H9 (cell line): Measurements from ENCODE around the gene MRPL41. TPM values are rescaled to one million over a fixed set of nuclear protein-coding genes. Genes with fewer than 3 reads are reported as not detected.

Source experiments
- DNase-seq: peaks from one replicate; pipeline ENCODE4 v3.0.0-alpha.2; 2017
- H2AFZ ChIP-seq: one replicate; pipeline ENCODE4 v1.6.1; 2013; ENCODE audit warnings: mild to moderate bottlenecking, low read length, control low read depth, moderate library complexity
- H2AK5ac ChIP-seq: 2 replicates; pipeline ENCODE4 v1.6.1; 2013; ENCODE audit warnings: low read length, control low read depth, mixed read lengths; ENCODE audit not compliant: insufficient read length
- H2BK120ac ChIP-seq: one replicate; pipeline ENCODE4 v1.6.1; 2013; ENCODE audit warnings: low read depth, mild to moderate bottlenecking, low read length, control low read depth, inconsistent platforms; ENCODE audit not compliant: poor library complexity, severe bottlenecking
- H2BK12ac ChIP-seq: 2 replicates; pipeline ENCODE4 v1.6.1; 2013; ENCODE audit warnings: low read length, control low read depth, mixed read lengths, low read depth; ENCODE audit not compliant: insufficient read length
- H2BK15ac ChIP-seq: 2 replicates; pipeline ENCODE4 v1.6.1; 2013; ENCODE audit warnings: low read depth, low read length, control low read depth
- H2BK20ac ChIP-seq: one replicate; pipeline ENCODE4 v1.6.1; 2013; ENCODE audit warnings: low read depth, mild to moderate bottlenecking, low read length, control low read depth, inconsistent platforms; ENCODE audit not compliant: poor library complexity, severe bottlenecking
- H2BK5ac ChIP-seq: 2 replicates; pipeline ENCODE4 v1.6.1; 2013; ENCODE audit warnings: low read length, control low read depth, mixed read lengths; ENCODE audit not compliant: insufficient read length
- H3K14ac ChIP-seq: 2 replicates; pipeline ENCODE4 v1.6.1; 2013; ENCODE audit warnings: low read length, control low read depth; ENCODE audit not compliant: insufficient read depth
- H3K18ac ChIP-seq: 2 replicates; pipeline ENCODE4 v1.6.1; 2013; ENCODE audit warnings: low read depth, mild to moderate bottlenecking, mixed read lengths, low read length, control low read depth; ENCODE audit not compliant: insufficient read length
- H3K23ac ChIP-seq: 2 replicates; pipeline ENCODE4 v1.6.1; 2013; ENCODE audit warnings: low read length, control low read depth, mixed read lengths, low read depth; ENCODE audit not compliant: insufficient read length
- H3K23me2 ChIP-seq: 2 replicates; pipeline ENCODE4 v1.6.1; 2013; ENCODE audit warnings: low read depth, mild to moderate bottlenecking, mixed read lengths, low read length, control low read depth; ENCODE audit not compliant: insufficient read length, poor library complexity, severe bottlenecking
- H3K27ac ChIP-seq: 2 replicates; pipeline ENCODE4 v1.5.1; 2013; ENCODE audit warnings: low read length, control low read depth, mixed read lengths, low read depth; ENCODE audit not compliant: insufficient read length
- H3K27me3 ChIP-seq: 2 replicates; pipeline ENCODE4 v1.6.1; 2013; ENCODE audit warnings: low read length, control low read depth, inconsistent platforms; ENCODE audit not compliant: insufficient read depth
- H3K4ac ChIP-seq: 2 replicates; pipeline ENCODE4 v1.6.1; 2013; ENCODE audit warnings: low read depth, mild to moderate bottlenecking, control low read depth, inconsistent platforms, low read length, moderate library complexity
- H3K4me1 ChIP-seq: 2 replicates; pipeline ENCODE4 v1.6.1; 2013; ENCODE audit warnings: low read length, control low read depth, inconsistent platforms; ENCODE audit not compliant: insufficient read depth
- H3K4me2 ChIP-seq: 2 replicates; pipeline ENCODE4 v1.6.1; 2013; ENCODE audit warnings: low read length, control low read depth, mixed read lengths; ENCODE audit not compliant: insufficient read length, insufficient read depth
- H3K56ac ChIP-seq: 2 replicates; pipeline ENCODE4 v1.6.1; 2013; ENCODE audit warnings: low read depth, mild to moderate bottlenecking, mixed read lengths, low read length, control low read depth; ENCODE audit not compliant: insufficient read length
- H3K79me1 ChIP-seq: 2 replicates; pipeline ENCODE4 v1.6.1; 2013; ENCODE audit warnings: low read depth, mild to moderate bottlenecking, moderate library complexity, low read length, control low read depth, inconsistent platforms; ENCODE audit not compliant: insufficient read depth, poor library complexity, severe bottlenecking
- H3K79me2 ChIP-seq: 2 replicates; pipeline ENCODE4 v1.6.1; 2013; ENCODE audit warnings: low read length, control low read depth, inconsistent platforms; ENCODE audit not compliant: insufficient read depth
- H3K9ac ChIP-seq: 2 replicates; pipeline ENCODE4 v1.6.1; 2013; ENCODE audit warnings: low read length, control low read depth, mixed read lengths; ENCODE audit not compliant: insufficient read length; ENCODE audit errors: extremely low read depth
- H3K9me3 ChIP-seq: one replicate; pipeline ENCODE4 v1.6.1; 2013; ENCODE audit warnings: low read depth, low read length, inconsistent platforms; ENCODE audit not compliant: control insufficient read depth
- H3T11ph ChIP-seq: one replicate; pipeline ENCODE4 v1.6.1; 2013; ENCODE audit warnings: mild to moderate bottlenecking, low read length, control low read depth, inconsistent platforms
- H4K20me1 ChIP-seq: one replicate; pipeline ENCODE4 v1.6.1; 2013; ENCODE audit not compliant: control insufficient read depth, insufficient read length, insufficient read depth
- H4K5ac ChIP-seq: 2 replicates; pipeline ENCODE4 v1.6.1; 2013; ENCODE audit warnings: low read depth, mild to moderate bottlenecking, mixed read lengths, low read length, control low read depth; ENCODE audit not compliant: insufficient read length
- H4K8ac ChIP-seq: replicated peaks from 2 replicates; pipeline ENCODE4 v1.6.1; 2013; ENCODE audit warnings: low read length, control low read depth, mixed read lengths, low read depth; ENCODE audit not compliant: insufficient read length
- H4K91ac ChIP-seq: 2 replicates; pipeline ENCODE4 v1.6.1; 2013; ENCODE audit warnings: low read depth, mild to moderate bottlenecking, moderate library complexity, mixed read lengths, low read length, control low read depth; ENCODE audit not compliant: insufficient read length
- H3K27ac Mint-ChIP-seq, 3 experiments: 2 replicates in 2 of 3; 3 replicates in 1 of 3; pipeline ENCODE4 v1.8.0; 2020 to 2021; ENCODE audit warnings: mixed read lengths in 3 of 3, mild to moderate bottlenecking in 1 of 3, moderate library complexity in 1 of 3
- H3K27me3 Mint-ChIP-seq: 2 replicates; pipeline ENCODE4 v1.8.0; 2021; ENCODE audit warnings: low read depth, mild to moderate bottlenecking, moderate library complexity, mixed read lengths
- H3K36me3 Mint-ChIP-seq, 3 experiments: 2 replicates in 2 of 3; 3 replicates in 1 of 3; pipeline ENCODE4 v1.8.0; 2020 to 2021; ENCODE audit warnings: low read depth in 3 of 3, mixed read lengths in 3 of 3; ENCODE audit not compliant: insufficient read depth in 1 of 3
- H3K4me1 Mint-ChIP-seq, 2 experiments: 2 replicates each; pipeline ENCODE4 v1.8.0; 2020; ENCODE audit warnings: mixed read lengths in 2 of 2
- H3K4me3 Mint-ChIP-seq, 2 experiments: 2 replicates in 1 of 2; 3 replicates in 1 of 2; pipeline ENCODE4 v1.8.0; 2020 to 2021; ENCODE audit warnings: mild to moderate bottlenecking in 2 of 2, mixed read lengths in 2 of 2, moderate library complexity in 1 of 2
- H3K9me3 Mint-ChIP-seq, 2 experiments: 2 replicates in 1 of 2; 3 replicates in 1 of 2; pipeline ENCODE4 v1.8.0; 2020; ENCODE audit warnings: mild to moderate bottlenecking in 2 of 2, mixed read lengths in 2 of 2, moderate library complexity in 1 of 2
- WGBS: extraction: QIAGEN DNeasy Blood & Tissue Kit; methylation state at CpG from one replicate; pipeline ENCODE4 v1.1.7; 2013; ENCODE audit warnings: missing lambda C conversion rate, low lambda C conversion rate, mixed read lengths; ENCODE audit not compliant: insufficient read length; ENCODE audit errors: extremely low coverage; 5-methylcytosine and 5-hydroxymethylcytosine counted together
- total RNA-seq: library from RNA; stranded (reverse); gene quantifications from 2 replicates; pipeline ENCODE4 v1.2.1, GENCODE V29; 2021
- TF ChIP-seq, protein P1 (sequence below): fragments of 200-600 bp; sonication (generic); conservative IDR thresholded peaks from 3 replicates; pipeline ENCODE4 v1.8.0; 2021; ENCODE audit warnings: antibody characterized with exemption, mild to moderate bottlenecking

MRPL41 gene
- total RNA-seq, 1 experiment from 2014 or later: 52.2 TPM

GRCh38 chr9:137543237-137543963 lies 8.3 kb upstream of the MRPL41 start:
- Histone ChIP-seq H3T11ph (no peak overlapping the region), H4K91ac (no peak overlapping the region), H4K20me1 (no peaks in the 10 kb centered on the region), H3K27ac (no peak overlapping the region), H3K56ac (no peak overlapping the region), H2BK15ac (no peak overlapping the region), H3K23me2 (no peaks in the 10 kb centered on the region), H3K4me2 (no peak overlapping the region), H3K79me2 (no peaks in the 10 kb centered on the region), H3K27me3 (no peaks in the 10 kb centered on the region), H2BK120ac (no peak overlapping the region), H2AFZ (no peak overlapping the region), H3K4ac (no peak overlapping the region), H3K9ac (no peak overlapping the region), H3K23ac (no peak overlapping the region), H3K9me3 (no peaks in the 10 kb centered on the region), H3K18ac (no peak overlapping the region), H4K8ac (no peak overlapping the region), H2BK12ac (no peak overlapping the region), H2BK20ac (no peak overlapping the region), H3K14ac (no peak overlapping the region; the same call in 1 of the 2 replicates), H3K4me1 (no peaks in the 10 kb centered on the region), H4K5ac (no peak overlapping the region), H3K79me1 (no peaks in the 10 kb centered on the region), H2AK5ac (no peak overlapping the region), H2BK5ac (no peak overlapping the region)
- peaks cover 10 to 17% (median 15%) of the 10 kb centered on the region in 3 experiments for H3K36me3 Mint-ChIP-seq
- H3K4me3 Mint-ChIP-seq: no peak overlapping the region
- H3K27ac Mint-ChIP-seq: no peak overlapping the region; a peak in 1 of 7 replicates
- WGBS: no CpG with 5 or more reads among the region's 25 CpGs
- H3K27me3 Mint-ChIP-seq: no peaks in the 10 kb centered on the region; the same call in 1 of the 2 replicates
- TF ChIP-seq, protein P1, sequence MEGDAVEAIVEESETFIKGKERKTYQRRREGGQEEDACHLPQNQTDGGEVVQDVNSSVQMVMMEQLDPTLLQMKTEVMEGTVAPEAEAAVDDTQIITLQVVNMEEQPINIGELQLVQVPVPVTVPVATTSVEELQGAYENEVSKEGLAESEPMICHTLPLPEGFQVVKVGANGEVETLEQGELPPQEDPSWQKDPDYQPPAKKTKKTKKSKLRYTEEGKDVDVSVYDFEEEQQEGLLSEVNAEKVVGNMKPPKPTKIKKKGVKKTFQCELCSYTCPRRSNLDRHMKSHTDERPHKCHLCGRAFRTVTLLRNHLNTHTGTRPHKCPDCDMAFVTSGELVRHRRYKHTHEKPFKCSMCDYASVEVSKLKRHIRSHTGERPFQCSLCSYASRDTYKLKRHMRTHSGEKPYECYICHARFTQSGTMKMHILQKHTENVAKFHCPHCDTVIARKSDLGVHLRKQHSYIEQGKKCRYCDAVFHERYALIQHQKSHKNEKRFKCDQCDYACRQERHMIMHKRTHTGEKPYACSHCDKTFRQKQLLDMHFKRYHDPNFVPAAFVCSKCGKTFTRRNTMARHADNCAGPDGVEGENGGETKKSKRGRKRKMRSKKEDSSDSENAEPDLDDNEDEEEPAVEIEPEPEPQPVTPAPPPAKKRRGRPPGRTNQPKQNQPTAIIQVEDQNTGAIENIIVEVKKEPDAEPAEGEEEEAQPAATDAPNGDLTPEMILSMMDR: no peak
- no peak for DNase-seq
- peaks cover 18 to 23% of the 10 kb centered on the region in 2 experiments for H3K9me3 Mint-ChIP-seq
- peaks cover 0 to 4% of the 10 kb centered on the region in 2 experiments; a peak in 1 of 4 replicates for H3K4me1 Mint-ChIP-seq
